ENCODE results near the gene CORT.

- TF ChIP-seq CTCF (conservative IDR thresholded peaks at IDR 0.05; ENCODE audit: low read length), result no peak
- no peak for TF ChIP-seq EZH2phosphoT487 (IDR thresholded peaks at IDR 0.05; ENCODE audit: borderline replicate concordance, low read depth, low read length)
Measured at GRCh38 chr1:10497109-10497508, 47.3 kb downstream of the CORT start.

All from OCI-LY7 (cell line).